MG63 (cell line): Measurements from ENCODE around the gene FRMPD4. TPM values are rescaled to one million over a fixed set of nuclear protein-coding genes. Genes with fewer than 3 reads are reported as not detected.

ENCODE experiments used
- DNase-seq: peaks from one replicate; pipeline ENCODE4 v3.0.0-alpha.2; 2020
- H3K27me3 ChIP-seq: fragments of 250-450 bp; sonication (Bioruptor Pico); 2 replicates; pipeline ENCODE4 v1.5.1; 2020; ENCODE audit warnings: mild to moderate bottlenecking, moderate library complexity
- H3K36me3 ChIP-seq: fragments of 250-450 bp; sonication (Bioruptor Pico); 2 replicates; pipeline ENCODE4 v1.5.1; 2020; ENCODE audit warnings: mild to moderate bottlenecking, moderate library complexity
- H3K4me3 ChIP-seq: fragments of 250-450 bp; sonication (Bioruptor Pico); 2 replicates; pipeline ENCODE4 v1.5.1; 2020; ENCODE audit warnings: mild to moderate bottlenecking, moderate library complexity
- H3K9me3 ChIP-seq: fragments of 250-450 bp; sonication (Bioruptor Pico); 2 replicates; pipeline ENCODE4 v1.5.1; 2020; ENCODE audit warnings: mild to moderate bottlenecking, moderate library complexity
- total RNA-seq: library from RNA; depleted of rRNA; stranded (reverse); fragments of >200 nt; shearing (Covaris generic); gene quantifications from 2 replicates; pipeline ENCODE4 v1.2.3, GENCODE V29; 2014; ENCODE audit warnings: low replicate concordance

Gene FRMPD4
- total RNA-seq, 1 experiment from 2014 or later = 0.66 TPM

GRCh38 chrX:12170755-12171154, 32.5 kb downstream of the FRMPD4 start:
- no peaks in the 10 kb centered on the region for H3K36me3 ChIP-seq
- no peaks in the 10 kb centered on the region for H3K27me3 ChIP-seq
- DNase-seq = no peak
- H3K4me3 ChIP-seq = no peak overlapping the region
- H3K9me3 ChIP-seq = no peaks in the 10 kb centered on the region

- Histone ChIP-seq H3K27me3 (no peaks in the 10 kb centered on the region), H3K9me3 (no peaks in the 10 kb centered on the region), H3K4me3 (no peak overlapping the region), H3K36me3 (no peaks in the 10 kb centered on the region)
- DNase-seq = no peak
These were observed 36.1 kb downstream of the FRMPD4 start for GRCh38 chrX:12174358-12174757.

- no peak for DNase-seq
- H3K36me3 ChIP-seq = no peaks in the 10 kb centered on the region
- H3K4me3 ChIP-seq = no peak overlapping the region
- no peaks in the 10 kb centered on the region for H3K27me3 ChIP-seq
- no peaks in the 10 kb centered on the region for H3K9me3 ChIP-seq
These were observed 58.8 kb downstream of the FRMPD4 start for GRCh38 chrX:12197030-12197429.

- H3K4me3 ChIP-seq = no peak overlapping the region
- H3K27me3 ChIP-seq = no peaks in the 10 kb centered on the region
- peak; percentile 0 for DNase-seq
- H3K36me3 ChIP-seq = no peaks in the 10 kb centered on the region
- no peaks in the 10 kb centered on the region for H3K9me3 ChIP-seq
These were observed 68.1 kb downstream of the FRMPD4 start for GRCh38 chrX:12206413-12206812.

GRCh38 chrX:12210196-12210815, 72.0 kb downstream of the FRMPD4 start:
- H3K4me3 ChIP-seq = peak overlapping the region; percentile 1; the same call in 1 of the 2 replicates
- no peaks in the 10 kb centered on the region for H3K27me3 ChIP-seq
- DNase-seq = peak; percentile 80
- H3K36me3 ChIP-seq = no peaks in the 10 kb centered on the region
- H3K9me3 ChIP-seq = no peaks in the 10 kb centered on the region

GRCh38 chrX:12210971-12211370, 72.7 kb downstream of the FRMPD4 start:
- Histone ChIP-seq H3K4me3 (peak overlapping the region; percentile 1; the same call in 1 of the 2 replicates), H3K27me3 (no peaks in the 10 kb centered on the region), H3K36me3 (no peaks in the 10 kb centered on the region), H3K9me3 (no peaks in the 10 kb centered on the region)
- DNase-seq = no peak

GRCh38 chrX:12223650-12224049, 85.4 kb downstream of the FRMPD4 start:
- no peaks in the 10 kb centered on the region for H3K36me3 ChIP-seq
- no peaks in the 10 kb centered on the region for H3K27me3 ChIP-seq
- no peak overlapping the region for H3K4me3 ChIP-seq
- DNase-seq = no peak
- H3K9me3 ChIP-seq = no peaks in the 10 kb centered on the region; the same call in 1 of the 2 replicates

GRCh38 chrX:12225107-12225506, 86.8 kb downstream of the FRMPD4 start:
- Histone ChIP-seq H3K4me3 (no peak overlapping the region), H3K36me3 (no peaks in the 10 kb centered on the region), H3K9me3 (no peaks in the 10 kb centered on the region; the same call in 1 of the 2 replicates), H3K27me3 (no peaks in the 10 kb centered on the region)
- no peak for DNase-seq

GRCh38 chrX:12227412-12228041, 89.3 kb downstream of the FRMPD4 start:
- H3K27me3 ChIP-seq = no peaks in the 10 kb centered on the region
- H3K4me3 ChIP-seq = no peak overlapping the region
- no peak for DNase-seq
- H3K36me3 ChIP-seq = no peaks in the 10 kb centered on the region
- no peaks in the 10 kb centered on the region; the same call in 1 of the 2 replicates for H3K9me3 ChIP-seq

- H3K36me3 ChIP-seq = no peaks in the 10 kb centered on the region
- H3K4me3 ChIP-seq = no peak overlapping the region
- no peaks in the 10 kb centered on the region for H3K9me3 ChIP-seq
- no peaks in the 10 kb centered on the region for H3K27me3 ChIP-seq
- DNase-seq = no peak
These were observed 90.6 kb downstream of the FRMPD4 start for GRCh38 chrX:12228862-12229261.

GRCh38 chrX:12229986-12230385, 91.7 kb downstream of the FRMPD4 start:
- Histone ChIP-seq H3K36me3 (no peaks in the 10 kb centered on the region), H3K9me3 (no peaks in the 10 kb centered on the region), H3K4me3 (no peak overlapping the region), H3K27me3 (no peaks in the 10 kb centered on the region)
- DNase-seq = no peak

GRCh38 chrX:12234534-12235329, 96.5 kb downstream of the FRMPD4 start:
- Histone ChIP-seq H3K27me3 (no peaks in the 10 kb centered on the region), H3K9me3 (no peaks in the 10 kb centered on the region), H3K36me3 (no peaks in the 10 kb centered on the region), H3K4me3 (no peak overlapping the region)
- DNase-seq = no peak

- Histone ChIP-seq H3K4me3 (no peak overlapping the region), H3K27me3 (no peaks in the 10 kb centered on the region), H3K9me3 (no peaks in the 10 kb centered on the region), H3K36me3 (no peaks in the 10 kb centered on the region)
- DNase-seq = no peak
These were observed 97.9 kb downstream of the FRMPD4 start for GRCh38 chrX:12236156-12236555.

GRCh38 chrX:12237131-12237530, 98.9 kb downstream of the FRMPD4 start:
- Histone ChIP-seq H3K4me3 (no peak overlapping the region), H3K36me3 (no peaks in the 10 kb centered on the region), H3K27me3 (no peaks in the 10 kb centered on the region), H3K9me3 (no peaks in the 10 kb centered on the region)
- no peak for DNase-seq

GRCh38 chrX:12237771-12238170, 99.5 kb downstream of the FRMPD4 start:
- H3K4me3 ChIP-seq = no peak overlapping the region
- no peaks in the 10 kb centered on the region for H3K9me3 ChIP-seq
- H3K27me3 ChIP-seq = no peaks in the 10 kb centered on the region
- DNase-seq = no peak
- no peaks in the 10 kb centered on the region for H3K36me3 ChIP-seq

- Histone ChIP-seq H3K4me3 (no peak overlapping the region), H3K27me3 (no peaks in the 10 kb centered on the region), H3K36me3 (no peaks in the 10 kb centered on the region), H3K9me3 (no peaks in the 10 kb centered on the region)
- no peak for DNase-seq
These were observed 101.2 kb downstream of the FRMPD4 start for GRCh38 chrX:12239356-12240082.

GRCh38 chrX:12240491-12240890, 102.2 kb downstream of the FRMPD4 start:
- Histone ChIP-seq H3K36me3 (no peaks in the 10 kb centered on the region), H3K4me3 (no peak overlapping the region), H3K9me3 (no peaks in the 10 kb centered on the region), H3K27me3 (no peaks in the 10 kb centered on the region)
- no peak for DNase-seq
